ENCODE data around the gene LDB3. TPM values are rescaled to one million over a fixed set of nuclear protein-coding genes. Genes with fewer than 3 reads are reported as not detected.
A peak's percentile ranks its signal among the peaks of the same experiment; 100 is the strongest.

LDB3 gene
- total and polyA plus RNA-seq, 9 of the 15 experiments (the other 6 are each of a cell fraction or from before 2014, with no cell fraction given) = 0.03 TPM; not detected in 8

DNA sequence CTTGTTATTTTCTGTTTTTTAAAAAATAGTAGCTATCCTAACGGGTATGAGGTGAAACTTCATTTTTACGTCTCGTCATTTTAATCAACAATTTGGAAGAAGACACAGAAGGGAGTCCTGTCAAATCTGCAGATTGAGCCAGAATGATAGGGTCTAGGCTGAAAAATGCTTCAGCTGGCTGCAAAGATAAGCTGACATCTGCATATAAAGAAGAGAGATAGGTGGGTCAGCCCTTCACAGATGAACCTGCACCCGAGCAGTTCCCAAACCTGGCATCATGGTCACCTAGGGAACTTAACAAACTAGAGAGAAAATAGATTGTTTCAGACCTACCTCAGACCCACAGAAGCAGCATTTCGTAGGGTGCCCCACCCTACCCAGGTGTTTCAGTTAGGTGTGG lies 52.9 kb downstream of the LDB3 start (continued):
- TF ChIP-seq SOX6 (IDR thresholded peaks at IDR 0.05) (peak; percentile 66; the same call in 1 of the 2 replicates), PHB2 (IDR thresholded peaks at IDR 0.05; ENCODE audit: low read depth) (no peak), XRCC3 (IDR thresholded peaks at IDR 0.05) (no peak), ZEB2 (IDR thresholded peaks at IDR 0.05) (0 out of 2 replicates have a peak, but pooled peaks have one; percentile 25), MTA2 (IDR thresholded peaks at IDR 0.05; ENCODE audit: low read depth) (peak; percentile 63; the same call in 1 of the 2 replicates), STAT5A (IDR thresholded peaks at IDR 0.05; ENCODE audit: borderline replicate concordance, low read length) (peak; percentile 27; the same call in 1 of the 2 replicates), EP300 (IDR thresholded peaks at IDR 0.05; ENCODE audit: low read length) (peak; percentile 54; the same call in 1 of the 2 replicates), PHB (CRISPR knock-in tag; IDR thresholded peaks at IDR 0.05) (no peak), RBM15 (IDR thresholded peaks at IDR 0.05; ENCODE audit: insufficient read depth, low read length) (no peak), MEIS2 (IDR thresholded peaks at IDR 0.05; ENCODE audit: partially characterized antibody) (peak; percentile 65), FOXM1 (IDR thresholded peaks at IDR 0.05; ENCODE audit: low read depth) (0 out of 2 replicates have a peak, but pooled peaks have one; percentile 21), FOXM1 (CRISPR knock-in tag; IDR thresholded peaks at IDR 0.05; ENCODE audit: low read depth) (no peak), GTF2A2 (tag; IDR thresholded peaks at IDR 0.05) (no peak), RERE (CRISPR knock-in tag; IDR thresholded peaks at IDR 0.05; ENCODE audit: borderline replicate concordance) (no peak), PBX2 (CRISPR knock-in tag; IDR thresholded peaks at IDR 0.05; ENCODE audit: low read depth) (no peak), PBX2 (tag; conservative IDR thresholded peaks at IDR 0.05; ENCODE audit: low read depth) (0 out of 2 replicates have a peak, but pooled peaks have one; percentile 29)
- TF ChIP-seq, protein P1, sequence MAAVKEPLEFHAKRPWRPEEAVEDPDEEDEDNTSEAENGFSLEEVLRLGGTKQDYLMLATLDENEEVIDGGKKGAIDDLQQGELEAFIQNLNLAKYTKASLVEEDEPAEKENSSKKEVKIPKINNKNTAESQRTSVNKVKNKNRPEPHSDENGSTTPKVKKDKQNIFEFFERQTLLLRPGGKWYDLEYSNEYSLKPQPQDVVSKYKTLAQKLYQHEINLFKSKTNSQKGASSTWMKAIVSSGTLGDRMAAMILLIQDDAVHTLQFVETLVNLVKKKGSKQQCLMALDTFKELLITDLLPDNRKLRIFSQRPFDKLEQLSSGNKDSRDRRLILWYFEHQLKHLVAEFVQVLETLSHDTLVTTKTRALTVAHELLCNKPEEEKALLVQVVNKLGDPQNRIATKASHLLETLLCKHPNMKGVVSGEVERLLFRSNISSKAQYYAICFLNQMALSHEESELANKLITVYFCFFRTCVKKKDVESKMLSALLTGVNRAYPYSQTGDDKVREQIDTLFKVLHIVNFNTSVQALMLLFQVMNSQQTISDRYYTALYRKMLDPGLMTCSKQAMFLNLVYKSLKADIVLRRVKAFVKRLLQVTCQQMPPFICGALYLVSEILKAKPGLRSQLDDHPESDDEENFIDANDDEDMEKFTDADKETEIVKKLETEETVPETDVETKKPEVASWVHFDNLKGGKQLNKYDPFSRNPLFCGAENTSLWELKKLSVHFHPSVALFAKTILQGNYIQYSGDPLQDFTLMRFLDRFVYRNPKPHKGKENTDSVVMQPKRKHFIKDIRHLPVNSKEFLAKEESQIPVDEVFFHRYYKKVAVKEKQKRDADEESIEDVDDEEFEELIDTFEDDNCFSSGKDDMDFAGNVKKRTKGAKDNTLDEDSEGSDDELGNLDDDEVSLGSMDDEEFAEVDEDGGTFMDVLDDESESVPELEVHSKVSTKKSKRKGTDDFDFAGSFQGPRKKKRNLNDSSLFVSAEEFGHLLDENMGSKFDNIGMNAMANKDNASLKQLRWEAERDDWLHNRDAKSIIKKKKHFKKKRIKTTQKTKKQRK (IDR thresholded peaks at IDR 0.05; ENCODE audit: borderline replicate concordance, low read depth, low read length) = no peak
